Hepatocyte (in vitro differentiated cells): ENCODE results near the gene SND1.

Experiments used
- CTCF ChIP-seq: fragments of 200-600 bp; sonication (generic); IDR thresholded peaks from 2 replicates; pipeline ENCODE4 v1.5.1; 2016; ENCODE audit warnings: antibody characterized with exemption, mild to moderate bottlenecking; ENCODE audit not compliant: poor library complexity
- EZH2 ChIP-seq: fragments of 200-600 bp; sonication (generic); IDR thresholded peaks from 2 replicates; pipeline ENCODE4 v1.6.1; 2016; ENCODE audit warnings: antibody characterized with exemption, mild to moderate bottlenecking, borderline replicate concordance
- EZH2phosphoT487 ChIP-seq: fragments of 200-600 bp; sonication (generic); IDR thresholded peaks from one replicate; pipeline ENCODE4 v1.6.1; 2018; ENCODE audit warnings: antibody characterized with exemption, mild to moderate bottlenecking, low read depth, moderate library complexity; ENCODE audit not compliant: unreplicated experiment, severe bottlenecking

DNA sequence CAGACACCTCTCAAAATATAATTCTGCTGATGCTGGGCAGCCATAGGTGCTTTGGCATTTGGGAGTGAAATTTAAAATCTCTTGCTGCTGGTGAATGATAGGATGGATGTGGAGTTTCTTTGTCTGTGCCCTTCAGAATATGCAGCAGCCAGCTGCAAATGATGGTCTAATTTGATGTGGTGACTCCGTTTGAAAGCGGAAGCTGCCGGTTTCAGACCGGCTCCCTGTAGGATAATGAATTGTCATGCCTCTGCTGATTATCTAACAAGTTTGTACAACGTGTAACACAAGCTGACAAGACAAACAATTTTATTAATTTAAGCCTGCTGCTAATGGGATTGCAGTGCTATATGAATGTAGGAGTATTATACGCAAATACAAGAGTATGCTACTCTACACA is 103.5 kb downstream of the SND1 start:
- TF ChIP-seq CTCF, result no peak
- TF ChIP-seq EZH2, result no peak
- no peak for TF ChIP-seq EZH2phosphoT487
